Muscle layer of duodenum (tissue), 2 donors: Measurements from ENCODE around the gene TMEM53.

Source experiments
- H3K27ac ChIP-seq: one replicate; pipeline ENCODE4 v1.7.0; 2013; ENCODE audit warnings: mild to moderate bottlenecking, low read length
- H3K27me3 ChIP-seq: one replicate; pipeline ENCODE4 v1.7.0; 2013; ENCODE audit warnings: low read depth, mild to moderate bottlenecking, control low read depth, low read length
- H3K36me3 ChIP-seq, 2 donors: one replicate each; pipeline ENCODE4 v1.7.0; 2013; ENCODE audit warnings: low read length in 2 of 2, control low read depth in 1 of 2, mild to moderate bottlenecking in 1 of 2; ENCODE audit not compliant: insufficient read depth in 2 of 2, control insufficient read depth in 1 of 2
- H3K4me1 ChIP-seq, 2 donors: one replicate each; pipeline ENCODE4 v1.7.0; 2013; ENCODE audit warnings: low read length in 2 of 2, mild to moderate bottlenecking in 2 of 2, control low read depth in 1 of 2, moderate library complexity in 1 of 2; ENCODE audit not compliant: insufficient read depth in 2 of 2, control insufficient read depth in 1 of 2
- H3K4me3 ChIP-seq, 2 donors: one replicate each; pipeline ENCODE4 v1.7.0; 2013; ENCODE audit warnings: low read length in 2 of 2, low read depth in 1 of 2, mild to moderate bottlenecking in 1 of 2
- H3K9me3 ChIP-seq, 2 donors: one replicate each; pipeline ENCODE4 v1.7.0; 2013; ENCODE audit warnings: low read length in 2 of 2, control low read depth in 1 of 2, mild to moderate bottlenecking in 1 of 2; ENCODE audit not compliant: control insufficient read depth in 1 of 2
- donor health status: healthy.

The TMEM53 gene

DNA sequence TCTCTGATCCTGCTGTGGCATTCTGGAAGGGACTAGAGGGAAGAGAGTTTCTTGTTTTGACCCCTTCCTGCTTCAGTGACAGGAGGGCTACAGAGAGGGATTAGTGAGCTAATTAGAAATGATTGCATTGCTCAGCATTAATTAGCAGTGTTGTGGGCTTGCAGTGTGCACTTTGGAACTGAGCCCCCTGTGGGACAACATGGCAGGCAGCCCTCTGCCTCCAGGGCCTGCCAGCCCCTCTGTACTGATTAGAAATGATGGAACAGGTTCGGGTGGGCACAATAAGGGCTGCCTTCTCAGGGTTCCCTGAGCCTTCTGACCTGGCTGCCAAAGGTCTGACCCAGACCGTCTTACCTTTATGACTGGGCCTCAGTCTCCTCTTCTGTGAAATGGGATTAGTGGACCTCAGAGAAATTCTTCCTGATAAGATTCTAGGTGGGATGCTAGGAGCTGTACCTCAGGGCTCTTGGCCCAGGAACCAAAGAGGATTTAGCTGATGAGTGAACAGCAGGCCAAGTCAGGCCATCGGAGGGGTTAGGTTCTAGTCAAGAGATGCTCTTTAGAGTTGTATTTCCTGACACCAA, 39.6 kb downstream of the TMEM53 start:
- peaks cover 19 to 39% of the 10 kb centered on the region in 2 donors for H3K4me1 ChIP-seq
- peaks cover 57 to 58% of the 10 kb centered on the region in 2 donors for H3K36me3 ChIP-seq
- no peak overlapping the region for H3K4me3 ChIP-seq
- H3K9me3 ChIP-seq = no peaks in the 10 kb centered on the region
- no peak overlapping the region for H3K27ac ChIP-seq
- no peaks in the 10 kb centered on the region for H3K27me3 ChIP-seq

DNA sequence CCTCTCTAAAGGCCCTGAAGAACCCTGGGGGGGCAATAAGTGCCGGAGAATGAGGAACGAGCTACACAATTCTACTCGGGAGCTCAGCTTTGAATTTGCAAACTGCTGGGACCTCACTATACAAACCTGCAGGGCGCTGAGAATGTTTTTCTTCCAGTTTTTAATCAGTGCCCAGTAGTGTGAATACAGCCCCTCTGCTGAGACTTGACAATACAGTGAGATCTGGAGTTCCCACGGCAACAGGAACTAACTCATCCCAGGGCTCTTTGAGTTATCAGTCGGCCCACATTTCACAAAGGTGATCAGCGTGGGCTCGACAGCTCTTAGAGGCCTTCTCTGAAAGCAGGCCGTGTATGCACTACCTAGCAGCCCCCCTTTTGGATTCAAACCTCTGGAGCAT, 41.7 kb downstream of the TMEM53 start:
- Histone ChIP-seq H3K4me3 (peak overlapping the region; percentile 64 to 75), H3K27me3 (no peaks in the 10 kb centered on the region), H3K36me3 (peaks cover 39 to 42% of the 10 kb centered on the region in 2 donors)

DNA sequence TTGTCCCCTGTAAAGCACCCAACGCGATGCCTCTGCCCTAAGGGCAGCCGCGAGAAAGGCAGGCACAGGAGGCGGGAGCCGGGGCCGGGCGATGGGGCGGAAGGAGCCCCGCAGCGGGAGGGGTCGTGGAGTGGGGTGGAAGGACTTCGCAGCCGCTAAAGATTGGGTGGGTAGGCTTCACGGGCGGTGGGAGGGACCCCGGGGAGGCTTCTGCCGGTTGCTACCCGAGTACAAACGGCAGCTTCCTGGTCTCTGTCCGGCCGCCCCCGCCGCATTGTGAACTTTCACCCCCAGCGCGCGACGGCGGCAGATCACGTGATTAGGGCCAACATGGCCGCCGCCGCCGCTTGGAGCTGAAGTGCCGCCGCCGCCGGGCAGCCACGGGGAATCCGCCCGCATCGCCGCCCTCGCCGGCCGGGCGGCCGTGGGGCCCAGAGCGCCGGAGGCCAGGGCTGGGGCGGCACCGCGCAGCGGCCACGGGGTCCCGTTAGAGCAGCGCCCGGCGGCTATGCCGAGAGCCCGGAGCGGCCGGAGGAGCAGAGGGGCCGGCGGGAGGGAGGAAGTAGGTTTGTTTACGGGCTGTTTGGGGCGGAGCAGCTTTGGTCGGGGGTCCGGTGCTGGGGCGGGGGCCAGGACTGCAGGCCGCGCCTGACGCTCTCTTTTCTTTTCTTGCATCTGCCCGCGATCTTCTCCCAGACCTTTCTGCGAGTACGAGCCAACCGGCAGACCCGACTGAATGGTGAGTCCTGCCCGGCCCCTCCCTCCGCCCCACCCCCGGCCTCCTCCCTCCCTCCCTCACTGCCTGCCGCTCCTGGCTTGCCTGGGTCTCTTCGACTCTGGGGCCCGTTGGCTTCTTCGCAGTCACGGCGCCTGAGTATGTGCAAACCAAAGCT, 42.4 kb downstream of the TMEM53 start:
- Histone ChIP-seq H3K27ac (peak overlapping the region; percentile 91), H3K4me1 (peaks cover 19 to 37% of the 10 kb centered on the region in 2 donors), H3K36me3 (peaks cover 33 to 35% of the 10 kb centered on the region in 2 donors), H3K4me3 (peak overlapping the region; percentile 64 to 75), H3K9me3 (no peaks in the 10 kb centered on the region), H3K27me3 (no peaks in the 10 kb centered on the region)

More for the DNA sequence above, 41.7 kb downstream of the TMEM53 start:
- H3K27ac ChIP-seq = peak overlapping the region; percentile 76
- peaks cover 19 to 39% of the 10 kb centered on the region in 2 donors for H3K4me1 ChIP-seq
- H3K9me3 ChIP-seq = no peaks in the 10 kb centered on the region

DNA sequence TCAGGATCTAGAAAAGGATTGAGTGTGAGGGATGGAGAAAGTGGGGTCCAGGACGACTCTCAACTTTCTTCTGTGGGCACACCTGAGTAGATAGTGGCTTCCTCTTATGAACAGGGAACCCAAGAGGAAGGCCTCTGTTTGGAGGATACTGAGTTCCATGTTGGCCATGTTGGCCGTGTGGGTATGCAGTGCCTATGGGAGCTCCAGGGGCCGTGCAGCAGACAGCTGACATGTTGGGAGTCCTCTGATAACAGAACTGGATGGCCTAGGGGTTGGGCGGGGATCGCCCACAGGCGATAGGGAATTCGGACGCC, 43.0 kb downstream of the TMEM53 start:
- Histone ChIP-seq H3K4me3 (peak overlapping the region; percentile 64 to 70), H3K27ac (peak overlapping the region; percentile 91), H3K9me3 (no peaks in the 10 kb centered on the region), H3K27me3 (no peaks in the 10 kb centered on the region), H3K36me3 (peaks cover 27 to 29% of the 10 kb centered on the region in 2 donors), H3K4me1 (peaks cover 19 to 31% of the 10 kb centered on the region in 2 donors)

DNA sequence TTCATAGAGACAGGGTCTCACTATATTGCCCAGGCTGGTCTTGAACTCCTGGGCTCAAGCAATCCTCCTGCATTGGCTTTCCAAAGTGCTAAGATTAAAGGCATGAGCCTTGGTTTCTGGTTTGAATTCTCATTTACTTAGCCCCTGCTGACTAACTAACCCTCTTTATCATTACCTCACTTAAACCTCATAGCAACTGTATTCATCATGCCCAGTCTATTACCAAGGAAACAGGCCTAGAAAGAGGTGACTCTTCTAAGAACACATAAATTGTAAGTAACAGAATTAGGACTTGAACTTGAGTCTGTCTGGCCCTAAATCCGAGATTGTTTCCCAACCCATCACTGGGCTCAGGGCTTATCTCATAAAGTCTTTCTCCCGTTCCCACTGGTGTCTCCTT, 44.2 kb downstream of the TMEM53 start:
- no peaks in the 10 kb centered on the region for H3K9me3 ChIP-seq
- peaks cover 15 to 17% of the 10 kb centered on the region in 2 donors for H3K36me3 ChIP-seq
- no peak overlapping the region for H3K4me3 ChIP-seq
- peaks cover 19 to 25% of the 10 kb centered on the region in 2 donors for H3K4me1 ChIP-seq
- no peak overlapping the region for H3K27ac ChIP-seq
- H3K27me3 ChIP-seq = no peaks in the 10 kb centered on the region

DNA sequence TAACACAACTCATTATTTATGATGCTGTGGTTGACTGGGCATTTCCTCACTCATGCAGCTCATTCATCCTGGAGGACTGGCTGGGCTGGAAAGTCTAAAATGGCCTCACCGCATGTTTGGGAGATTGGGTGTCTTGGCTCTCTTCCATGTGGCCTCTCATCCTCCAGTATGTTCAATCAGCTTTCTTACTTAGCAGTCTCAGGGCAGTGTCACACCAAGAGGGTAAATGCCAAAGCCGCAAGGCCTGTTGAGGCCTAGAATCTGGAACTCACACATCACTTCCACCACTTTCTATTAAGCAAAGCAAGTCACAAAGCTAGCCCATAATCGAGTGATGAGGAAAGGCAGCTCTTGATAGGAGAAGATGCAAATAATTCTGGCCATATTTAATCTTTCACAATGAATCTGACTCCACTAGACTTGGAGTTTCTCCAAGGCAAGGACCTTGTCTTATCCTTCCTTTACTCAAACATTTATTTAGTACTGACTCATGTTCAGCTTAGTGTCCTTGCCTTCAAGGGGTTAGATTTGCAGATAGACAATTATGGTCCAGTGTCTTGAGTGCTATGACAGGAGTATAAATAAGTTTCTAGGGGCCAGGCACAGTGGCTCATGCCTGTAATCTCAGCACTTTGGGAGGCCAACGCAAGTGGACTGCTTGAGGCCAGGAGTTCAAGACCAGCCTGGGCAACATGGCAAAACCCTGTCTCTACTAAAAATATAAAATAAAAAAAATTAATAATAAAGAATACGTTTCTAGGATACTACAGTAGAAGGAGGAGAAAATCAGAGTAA, 45.1 kb downstream of the TMEM53 start:
- H3K36me3 ChIP-seq = peaks cover 8 to 9% of the 10 kb centered on the region in 2 donors
- no peak overlapping the region for H3K4me3 ChIP-seq
- H3K4me1 ChIP-seq = peaks cover 19 to 21% of the 10 kb centered on the region in 2 donors
- no peak overlapping the region for H3K27ac ChIP-seq
- no peaks in the 10 kb centered on the region for H3K9me3 ChIP-seq
- H3K27me3 ChIP-seq = no peaks in the 10 kb centered on the region

DNA sequence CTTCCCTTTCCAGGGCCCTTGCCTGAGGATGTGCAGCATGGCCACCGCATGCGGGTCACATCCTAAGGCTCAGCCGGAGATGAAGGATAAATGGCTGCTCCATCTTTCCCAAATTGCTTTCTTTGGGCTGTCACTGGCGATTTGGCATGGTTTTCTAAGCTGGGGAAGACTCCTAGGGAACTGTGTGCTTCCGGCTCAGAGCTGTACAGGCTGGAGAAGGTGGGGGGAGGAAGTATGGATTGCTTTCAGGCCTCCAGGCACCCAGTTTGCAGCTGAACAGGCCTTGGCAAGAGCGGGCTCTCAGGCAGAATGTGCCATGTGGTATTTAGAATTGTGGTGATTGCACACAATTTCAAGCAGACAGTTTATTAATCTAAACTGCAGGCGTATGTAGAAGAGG, 48.9 kb downstream of the TMEM53 start:
- no peaks in the 10 kb centered on the region for H3K36me3 ChIP-seq
- no peak overlapping the region for H3K27ac ChIP-seq
- H3K9me3 ChIP-seq = no peaks in the 10 kb centered on the region
- H3K27me3 ChIP-seq = no peaks in the 10 kb centered on the region
- H3K4me3 ChIP-seq = no peak overlapping the region
- no peaks in the 10 kb centered on the region for H3K4me1 ChIP-seq

DNA sequence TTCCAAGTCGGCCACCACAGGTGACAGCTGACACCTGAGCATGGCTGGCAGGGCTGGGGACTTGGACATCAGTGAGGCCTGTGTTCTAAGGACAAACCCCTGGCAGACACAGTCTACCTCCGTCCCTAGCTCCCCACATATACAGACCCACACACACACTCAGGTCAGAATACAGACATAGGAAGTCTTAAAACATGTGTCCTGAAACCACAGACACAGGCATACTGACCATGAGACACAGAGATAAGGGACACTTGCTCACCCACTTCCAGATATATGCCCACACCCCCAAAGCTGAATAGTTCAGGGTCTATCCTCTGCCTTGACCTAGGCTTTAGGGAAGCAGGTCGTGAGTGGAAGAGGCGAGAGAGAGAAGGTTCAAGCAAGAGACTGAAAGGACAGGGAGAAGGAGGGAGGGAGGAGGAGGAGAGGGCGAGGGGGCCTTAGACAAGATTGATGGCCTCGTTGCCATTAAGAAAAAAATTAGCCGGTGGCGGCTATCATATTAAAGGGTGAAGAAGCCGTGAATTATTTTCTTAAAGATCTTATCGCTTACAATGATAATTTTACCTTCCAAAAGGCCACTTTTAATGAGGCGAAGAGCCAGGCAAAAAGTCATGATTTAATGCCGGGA, 49.9 kb downstream of the TMEM53 start:
- H3K9me3 ChIP-seq = no peaks in the 10 kb centered on the region
- H3K36me3 ChIP-seq = no peaks in the 10 kb centered on the region
- no peak overlapping the region for H3K27ac ChIP-seq
- H3K4me3 ChIP-seq = no peak overlapping the region
- H3K27me3 ChIP-seq = no peaks in the 10 kb centered on the region
- no peaks in the 10 kb centered on the region for H3K4me1 ChIP-seq

DNA sequence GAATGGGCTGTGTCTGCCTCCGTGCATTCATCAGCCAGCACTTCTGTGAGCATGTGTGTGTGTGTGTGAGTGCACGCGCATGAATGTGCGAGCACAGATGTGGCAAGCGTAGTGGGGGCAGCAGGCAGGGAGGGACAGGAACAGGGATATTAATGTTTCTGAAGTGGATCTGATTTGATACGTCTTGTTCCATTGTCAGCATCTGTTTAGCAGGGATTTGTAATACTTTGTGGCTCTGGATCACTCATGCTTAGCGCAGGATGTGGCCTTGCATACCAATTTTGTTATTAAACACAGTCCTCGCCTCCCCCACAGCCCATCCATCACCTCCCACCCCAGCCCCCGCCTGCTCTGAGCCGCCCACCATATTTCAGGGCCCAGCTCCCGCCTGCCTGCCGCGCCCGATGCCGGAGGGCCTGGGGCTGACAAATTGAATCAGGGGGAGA, 52.4 kb downstream of the TMEM53 start:
- Histone ChIP-seq H3K36me3 (no peaks in the 10 kb centered on the region), H3K4me3 (no peak overlapping the region), H3K9me3 (no peaks in the 10 kb centered on the region), H3K27ac (no peak overlapping the region), H3K27me3 (no peaks in the 10 kb centered on the region), H3K4me1 (no peaks in the 10 kb centered on the region)

DNA sequence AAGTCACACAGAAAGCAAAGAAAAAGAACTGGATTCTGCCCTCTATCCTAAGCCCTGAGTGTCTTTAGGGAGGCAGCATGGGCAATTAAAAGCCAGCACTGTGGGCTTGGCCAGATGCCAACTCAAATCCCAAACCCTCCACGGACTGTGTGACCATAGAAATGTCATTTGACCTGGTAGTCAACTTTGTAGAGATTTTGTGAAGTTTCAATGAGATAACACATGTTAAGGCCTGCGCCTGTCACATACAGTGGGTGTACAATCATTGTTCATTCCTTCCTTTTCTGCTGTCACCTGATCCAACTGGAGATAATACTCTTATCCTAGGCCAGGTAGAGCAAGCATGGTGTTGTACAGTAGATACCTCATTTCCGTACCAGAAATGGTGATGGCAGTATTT, 54.2 kb downstream of the TMEM53 start:
- no peaks in the 10 kb centered on the region for H3K36me3 ChIP-seq
- no peaks in the 10 kb centered on the region for H3K4me1 ChIP-seq
- H3K27ac ChIP-seq = no peak overlapping the region
- no peaks in the 10 kb centered on the region for H3K27me3 ChIP-seq
- H3K4me3 ChIP-seq = no peak overlapping the region
- no peaks in the 10 kb centered on the region for H3K9me3 ChIP-seq
